Spleen (tissue), 11 donors: ENCODE measurements around the gene GABARAPL1. TPM values are rescaled to one million over a fixed set of nuclear protein-coding genes. Genes with fewer than 3 reads are reported as not detected.

ENCODE experiments used
- DNase-seq: peaks from one replicate; pipeline ENCODE4 v3.0.0-alpha.2; 2020
- H3K27ac ChIP-seq, 8 donors: fragments of 200-600 bp; sonication (generic) in 7 of 8; 1 replicate in 4 of 8; 2 replicates in 4 of 8; pipeline versions ENCODE4 v1.5.0 to v1.8.0; 2016 to 2021; ENCODE audit warnings: inconsistent platforms in 4 of 8, mild to moderate bottlenecking in 4 of 8, moderate library complexity in 1 of 8
- H3K27me3 ChIP-seq, 7 donors: fragments of 200-600 bp; sonication (generic) in 6 of 7; replicated peaks in 1 of 7; 1 replicate in 4 of 7; 2 replicates in 3 of 7; pipeline versions ENCODE4 v1.5.0 to v1.8.0; 2016 to 2021; ENCODE audit warnings: inconsistent platforms in 3 of 7, mild to moderate bottlenecking in 1 of 7
- H3K36me3 ChIP-seq, 6 donors: fragments of 200-600 bp; sonication (generic) in 5 of 6; 1 replicate in 4 of 6; 2 replicates in 2 of 6; pipeline versions ENCODE4 v1.5.0 to v1.8.0; 2016 to 2021; ENCODE audit warnings: inconsistent platforms in 2 of 6
- H3K4me1 ChIP-seq, 6 donors: fragments of 200-600 bp; sonication (generic) in 5 of 6; 1 replicate in 3 of 6; 2 replicates in 3 of 6; pipeline versions ENCODE4 v1.5.0 to v1.8.0; 2016 to 2021; ENCODE audit warnings: inconsistent platforms in 3 of 6
- H3K4me3 ChIP-seq, 8 donors: fragments of 200-600 bp; sonication (generic) in 7 of 8; 1 replicate in 4 of 8; 2 replicates in 4 of 8; pipeline versions ENCODE4 v1.5.0 to v1.8.0; 2016 to 2021; ENCODE audit warnings: inconsistent platforms in 4 of 8, mild to moderate bottlenecking in 4 of 8, moderate library complexity in 2 of 8
- H3K9me3 ChIP-seq, 8 donors: fragments of 200-600 bp; sonication (generic) in 7 of 8; 1 replicate in 4 of 8; 2 replicates in 4 of 8; pipeline versions ENCODE4 v1.5.0 to v1.8.0; 2016 to 2021; ENCODE audit warnings: inconsistent platforms in 4 of 8
- POLR2A ChIP-seq, 3 donors: fragments of 450-650 bp; IDR thresholded peaks; one replicate each; pipeline ENCODE4 v1.5.1; 2017; ENCODE audit warnings: antibody characterized with exemption in 3 of 3, mild to moderate bottlenecking in 1 of 3
- POLR2AphosphoS5 ChIP-seq, 3 donors: sonication (generic); formaldehyde crosslinking; IDR thresholded peaks; one replicate each; pipeline ENCODE4 v1.5.1; 2017; ENCODE audit warnings: antibody characterized with exemption in 3 of 3
- WGBS, 5 donors: extraction: QIAGEN DNeasy Blood & Tissue Kit in 3 of 5; methylation state at CpG; one replicate each; pipeline versions ENCODE4 v1.1.5 to v1.1.7; 2013 to 2018; 5-methylcytosine and 5-hydroxymethylcytosine counted together
- intact Hi-C: fragments of 100-400 bp; cut with DNase I; formaldehyde crosslinking; loops from one replicate; pipeline ENCODE4 v1.15.0; 2023; ENCODE audit warnings: low total_unique reads
- polyA plus RNA-seq, 3 donors: library from polyadenylated mRNA; stranded (reverse); fragments of 200-250 nt; gene quantifications; one replicate each; pipeline ENCODE4 v1.2.1, GENCODE V29; 2013
- total RNA-seq, 7 donors: library from RNA; depleted of rRNA in 3 of 7; stranded (reverse); fragments of >200 nt in 3 of 7; fragmentation: NEBNext Ultra II Directional in 4 of 7; extraction: Animal tissue kit (Norgen Biotek cat#: 25700) in 4 of 7; gene quantifications; one replicate each; pipeline versions ENCODE4 v1.1.0 to v1.2.1, GENCODE V29; 2016 to 2021
- TF ChIP-seq, protein P1 (sequence below), 11 experiments: fragments of 200-600 bp in 7 of 11; fragments of 450-650 bp in 4 of 11; sonication (generic) in 4 of 11; IDR thresholded peaks in 8 of 11; conservative IDR thresholded peaks in 3 of 11; 1 replicate in 7 of 11; 2 replicates in 4 of 11; pipeline versions ENCODE4 v1.4.0 to v1.8.0; 2016 to 2021; ENCODE audit warnings: antibody characterized with exemption in 11 of 11, inconsistent platforms in 4 of 11, mild to moderate bottlenecking in 1 of 11
- donor health status: healthy with polysubstance abuse.
- donor health status: DM: no; HTN: no; CAD: no; lungs with moderate emphysema.
- donor health status: DM: no; HTN: no; CAD: no.
- donor health status: Bipolar disorder and iron deficiency.
- donor health status: healthy.
- donor health status: DM: no; HTN: no; CAD: no.
- donor health status: DM: yes; HTN: yes; CAD: no.

GABARAPL1 gene
- total and polyA plus RNA-seq, 10 donors, result 10.0 to 79.7 (median 48.5) TPM

DNA sequence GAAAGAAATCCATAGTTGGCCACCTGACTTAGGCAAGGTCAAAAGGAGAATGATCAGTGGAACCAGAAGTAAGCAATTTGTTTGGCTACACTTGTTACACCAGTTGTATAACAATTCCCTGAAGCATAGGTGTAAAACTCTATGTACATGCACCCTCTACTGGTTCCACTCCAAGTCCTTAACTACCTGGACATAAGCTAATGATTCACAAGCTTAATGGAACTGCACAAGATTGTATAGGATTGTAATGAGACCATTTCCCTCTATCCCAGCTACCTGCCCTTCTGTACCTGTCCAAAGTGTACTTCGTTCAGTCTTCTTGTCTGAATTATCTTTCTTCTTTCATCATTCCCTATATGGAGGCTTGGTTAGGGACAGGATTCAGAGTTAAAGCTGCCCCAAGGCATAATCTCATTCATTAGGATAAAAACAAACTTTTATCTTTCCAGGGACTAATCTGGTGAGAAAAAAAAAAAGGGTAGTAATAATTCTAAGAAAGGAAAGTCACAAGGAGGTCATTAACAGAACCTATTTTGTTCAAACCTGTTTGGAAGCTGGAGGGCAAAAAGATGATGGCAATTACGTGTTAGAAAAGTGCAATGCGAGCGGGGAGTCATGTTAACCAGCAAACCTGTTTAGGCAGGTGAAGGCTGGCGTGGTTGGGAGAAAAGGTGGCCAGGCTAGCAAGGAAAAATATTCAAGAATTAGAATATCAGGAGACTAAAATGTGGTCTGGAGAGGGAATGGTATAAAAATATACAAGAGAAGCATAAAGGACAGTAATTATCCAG is 36.6 kb upstream of the GABARAPL1 start:
- DNase-seq, result no peak
- H3K4me1 ChIP-seq, result peaks cover 0 to 5% (median 0%) of the 10 kb centered on the region in 6 donors
- H3K36me3 ChIP-seq, result no peaks in the 10 kb centered on the region
- H3K4me3 ChIP-seq, result no peak overlapping the region
- WGBS, 5 donors, result 77 to 90% (median 87%) methylated on average over 5 of the region's 5 CpGs
- H3K27me3 ChIP-seq, result peaks cover 0 to 20% (median 0%) of the 10 kb centered on the region in 7 donors
- no peak overlapping the region for H3K27ac ChIP-seq
- TF ChIP-seq POLR2AphosphoS5 (IDR thresholded peaks at IDR 0.05) (no peak), POLR2A (IDR thresholded peaks at IDR 0.05) (no peak)
- TF ChIP-seq, protein P1, sequence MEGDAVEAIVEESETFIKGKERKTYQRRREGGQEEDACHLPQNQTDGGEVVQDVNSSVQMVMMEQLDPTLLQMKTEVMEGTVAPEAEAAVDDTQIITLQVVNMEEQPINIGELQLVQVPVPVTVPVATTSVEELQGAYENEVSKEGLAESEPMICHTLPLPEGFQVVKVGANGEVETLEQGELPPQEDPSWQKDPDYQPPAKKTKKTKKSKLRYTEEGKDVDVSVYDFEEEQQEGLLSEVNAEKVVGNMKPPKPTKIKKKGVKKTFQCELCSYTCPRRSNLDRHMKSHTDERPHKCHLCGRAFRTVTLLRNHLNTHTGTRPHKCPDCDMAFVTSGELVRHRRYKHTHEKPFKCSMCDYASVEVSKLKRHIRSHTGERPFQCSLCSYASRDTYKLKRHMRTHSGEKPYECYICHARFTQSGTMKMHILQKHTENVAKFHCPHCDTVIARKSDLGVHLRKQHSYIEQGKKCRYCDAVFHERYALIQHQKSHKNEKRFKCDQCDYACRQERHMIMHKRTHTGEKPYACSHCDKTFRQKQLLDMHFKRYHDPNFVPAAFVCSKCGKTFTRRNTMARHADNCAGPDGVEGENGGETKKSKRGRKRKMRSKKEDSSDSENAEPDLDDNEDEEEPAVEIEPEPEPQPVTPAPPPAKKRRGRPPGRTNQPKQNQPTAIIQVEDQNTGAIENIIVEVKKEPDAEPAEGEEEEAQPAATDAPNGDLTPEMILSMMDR (IDR thresholded peaks at IDR 0.05 in 8 of 11, conservative IDR thresholded peaks at IDR 0.05 in 3 of 11), result no peak
- no peaks in the 10 kb centered on the region for H3K9me3 ChIP-seq
- intact Hi-C loops, result no loop called here

DNA sequence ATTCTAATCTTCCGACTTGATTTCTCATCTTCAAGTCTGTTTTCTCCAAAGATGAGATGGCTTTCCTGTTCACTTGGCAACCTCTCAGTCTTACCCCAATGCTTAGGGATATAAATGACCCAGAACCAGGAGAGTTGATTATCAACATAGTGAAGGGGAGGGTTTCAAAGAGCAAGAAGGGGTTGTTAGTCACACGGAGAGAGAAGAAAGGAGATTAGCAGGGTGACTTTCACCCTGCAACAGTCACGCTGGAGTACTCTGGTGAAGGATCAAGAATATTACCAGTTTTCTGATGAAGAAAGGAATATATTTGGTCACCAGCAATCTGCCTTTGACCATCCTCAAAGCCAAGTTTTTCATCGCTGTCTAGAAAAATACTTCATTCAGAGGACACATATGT is 33.9 kb upstream of the GABARAPL1 start, which contains the start of gene TMEM52B:
Gene TMEM52B, plus strand, starts transcription at position 212 of the 400 bp plus-strand sequence. CDS start 543 bp downstream, outside the sequence.
- TF ChIP-seq POLR2AphosphoS5 (IDR thresholded peaks at IDR 0.05) (no peak), POLR2A (IDR thresholded peaks at IDR 0.05) (no peak)
- TF ChIP-seq, protein P1 (IDR thresholded peaks at IDR 0.05 in 8 of 11, conservative IDR thresholded peaks at IDR 0.05 in 3 of 11), result no peak
- Histone ChIP-seq H3K4me1 (peaks cover 0 to 13% (median 0%) of the 10 kb centered on the region in 6 donors), H3K9me3 (no peaks in the 10 kb centered on the region), H3K27me3 (peaks cover 0 to 33% (median 0%) of the 10 kb centered on the region in 7 donors), H3K4me3 (no peak within 1 kb of the TSS), H3K27ac (no peak within 1 kb of the TSS), H3K36me3 (no peaks in the 10 kb centered on the region)
- no peak for DNase-seq
- intact Hi-C loops, result no loop called here
- 77 to 88% (median 85%) methylated on average over 4 of the region's 4 CpGs for WGBS, 5 donors

DNA sequence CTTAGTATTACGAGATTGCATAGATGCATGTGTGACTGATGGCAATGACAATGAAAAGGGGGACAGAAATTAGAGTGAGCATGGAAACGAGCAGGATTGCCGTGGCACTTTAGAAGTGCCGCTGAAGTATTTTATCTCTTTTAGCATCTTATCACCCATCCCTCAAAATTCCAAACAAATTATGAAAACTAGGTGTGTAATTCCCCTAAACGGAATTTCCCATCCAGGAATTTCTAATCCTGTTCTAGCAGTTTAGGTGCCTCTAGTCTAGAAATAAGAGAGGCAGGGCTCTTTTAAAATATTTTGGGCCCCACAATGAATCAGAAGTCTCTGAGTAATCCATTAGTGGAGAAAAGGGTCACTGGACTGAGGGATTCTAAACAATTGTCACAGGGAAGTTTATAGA is 32.9 kb upstream of the GABARAPL1 start:
- Histone ChIP-seq H3K4me3 (no peak overlapping the region), H3K27ac (no peak overlapping the region), H3K4me1 (peaks cover 0 to 23% (median 0%) of the 10 kb centered on the region in 6 donors), H3K36me3 (no peaks in the 10 kb centered on the region), H3K9me3 (no peaks in the 10 kb centered on the region), H3K27me3 (peaks cover 0 to 43% (median 0%) of the 10 kb centered on the region in 7 donors)
- 74 to 86% (median 77%) methylated on average over 5 of the region's 5 CpGs for WGBS, 5 donors
- intact Hi-C loops, result no loop called here
- TF ChIP-seq POLR2AphosphoS5 (IDR thresholded peaks at IDR 0.05), result no peak
- TF ChIP-seq POLR2A (IDR thresholded peaks at IDR 0.05), result no peak
- TF ChIP-seq, protein P1 (IDR thresholded peaks at IDR 0.05 in 8 of 11, conservative IDR thresholded peaks at IDR 0.05 in 3 of 11), result no peak
- DNase-seq, result no peak

- Histone ChIP-seq H3K36me3 (no peaks in the 10 kb centered on the region), H3K4me3 (no peak overlapping the region), H3K4me1 (peaks cover 0 to 41% (median 0%) of the 10 kb centered on the region in 6 donors), H3K9me3 (no peaks in the 10 kb centered on the region), H3K27ac (no peak overlapping the region), H3K27me3 (peaks cover 0 to 57% (median 6%) of the 10 kb centered on the region in 7 donors)
- intact Hi-C loops, result no loop called here
- DNase-seq, result no peak
- TF ChIP-seq, protein P1 (IDR thresholded peaks at IDR 0.05 in 8 of 11, conservative IDR thresholded peaks at IDR 0.05 in 3 of 11), result no peak
- TF ChIP-seq POLR2A (IDR thresholded peaks at IDR 0.05), result no peak
- no peak for TF ChIP-seq POLR2AphosphoS5 (IDR thresholded peaks at IDR 0.05)
- 36 to 67% (median 49%) methylated on average over 5 of the region's 5 CpGs for WGBS, 5 donors
Observed at GRCh38 chr12:10182354-10183049, 30.2 kb upstream of the GABARAPL1 start.
